ENCODE results near the gene VEZT. TPM values are rescaled to one million over a fixed set of nuclear protein-coding genes. Genes with fewer than 3 reads are reported as not detected.

Gene VEZT
- total RNA-seq, 4 donors from 2014 or later = 60.5 to 110 (median 73.5) TPM

- Histone ChIP-seq H3K36me3 (peaks cover 0 to 61% (median 0%) of the 10 kb centered on the region in 3 donors), H3K9me3 (no peaks in the 10 kb centered on the region), H3K4me3 (no peak overlapping the region), H3K27me3 (no peaks in the 10 kb centered on the region), H3K27ac (no peak overlapping the region), H3K4me1 (no peaks in the 10 kb centered on the region)
- no peak for TF ChIP-seq POLR2A (IDR thresholded peaks at IDR 0.05)
- no peak for TF ChIP-seq CTCF (IDR thresholded peaks at IDR 0.05)
- TF ChIP-seq EP300 (IDR thresholded peaks at IDR 0.05) = no peak
- no peak for DNase-seq (ENCODE audit: low spot score in 2 of 2)
- WGBS, 2 donors = 88 to 89% methylated on average over 6 of the region's 6 CpGs
These were observed 48.6 kb downstream of the VEZT start for GRCh38 chr12:95266254-95266653.

- Histone ChIP-seq H3K4me3 (no peak overlapping the region), H3K36me3 (peaks cover 0 to 51% (median 0%) of the 10 kb centered on the region in 3 donors), H3K9me3 (no peaks in the 10 kb centered on the region), H3K27ac (no peak overlapping the region), H3K27me3 (no peaks in the 10 kb centered on the region), H3K4me1 (no peaks in the 10 kb centered on the region)
- TF ChIP-seq EP300 (IDR thresholded peaks at IDR 0.05) (no peak), CTCF (IDR thresholded peaks at IDR 0.05) (no peak), POLR2A (IDR thresholded peaks at IDR 0.05) (no peak)
- WGBS, 2 donors = 63 to 65% methylated on average over 3 of the region's 3 CpGs
- no peak for DNase-seq (ENCODE audit: low spot score in 2 of 2)
These were observed 52.3 kb downstream of the VEZT start for GRCh38 chr12:95269892-95270291.

GRCh38 chr12:95271465-95271864 is 53.9 kb downstream of the VEZT start:
- H3K4me3 ChIP-seq = no peak overlapping the region
- DNase-seq (ENCODE audit: low spot score in 2 of 2) = no peak
- 87 to 95% methylated on average over 2 of the region's 2 CpGs for WGBS, 2 donors

DNA sequence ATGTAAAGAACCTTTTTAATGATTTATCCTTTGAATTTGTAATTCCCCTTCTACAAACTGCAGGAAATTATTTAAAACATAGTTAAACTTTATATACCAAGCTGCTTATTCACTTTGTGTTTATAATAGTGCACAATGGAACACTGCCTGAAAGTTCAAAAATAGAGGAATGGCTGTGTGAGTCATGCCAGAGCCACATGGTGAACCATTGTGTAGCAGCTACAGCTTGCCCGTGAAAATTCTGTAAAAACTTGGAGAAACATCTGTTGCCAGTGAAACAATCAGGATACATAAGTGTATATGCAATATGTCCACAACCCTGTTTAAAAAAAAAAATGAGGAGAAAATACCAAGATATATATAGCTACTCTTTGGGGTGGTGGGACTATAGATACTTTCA is 59.5 kb downstream of the VEZT start:
- no peak overlapping the region for H3K27ac ChIP-seq
- no peaks in the 10 kb centered on the region for H3K27me3 ChIP-seq
- H3K4me3 ChIP-seq = no peak overlapping the region
- DNase-seq (ENCODE audit: low spot score in 2 of 2) = no peak
- no peaks in the 10 kb centered on the region for H3K4me1 ChIP-seq
- no peak for TF ChIP-seq CTCF (IDR thresholded peaks at IDR 0.05)
- peaks cover 0 to 65% (median 0%) of the 10 kb centered on the region in 3 donors for H3K36me3 ChIP-seq
- WGBS, 2 donors = 35 to 43% methylated on average over 1 of the region's 1 CpG
- no peaks in the 10 kb centered on the region for H3K9me3 ChIP-seq

More at GRCh38 chr12:95271465-95271864, 53.9 kb downstream of the VEZT start:
- TF ChIP-seq CTCF (IDR thresholded peaks at IDR 0.05) (no peak), POLR2A (IDR thresholded peaks at IDR 0.05) (no peak), EP300 (IDR thresholded peaks at IDR 0.05) (no peak)
- Histone ChIP-seq H3K27ac (no peak overlapping the region), H3K36me3 (peaks cover 0 to 61% (median 0%) of the 10 kb centered on the region in 3 donors), H3K4me1 (no peaks in the 10 kb centered on the region), H3K27me3 (no peaks in the 10 kb centered on the region), H3K9me3 (no peaks in the 10 kb centered on the region)

DNA sequence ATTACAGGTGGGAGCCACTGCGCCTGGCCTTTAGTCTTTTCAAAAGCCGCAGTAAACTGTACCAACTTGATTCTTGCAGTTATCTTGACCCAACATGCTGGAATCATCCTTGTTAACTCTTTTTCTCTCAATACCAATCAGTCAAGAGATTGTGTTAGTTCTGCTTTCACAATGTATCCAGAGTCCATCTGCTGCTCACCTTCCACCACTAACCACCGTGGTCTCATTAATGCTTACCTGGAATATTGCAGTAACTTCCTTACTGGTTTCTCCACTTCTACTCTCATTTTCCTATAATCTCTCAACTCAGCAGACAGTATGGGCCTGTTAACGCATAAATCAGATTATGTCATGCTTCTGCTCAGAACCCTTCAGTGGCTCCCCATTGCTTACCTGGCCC is 62.2 kb downstream of the VEZT start:
- no peak for DNase-seq (ENCODE audit: low spot score in 2 of 2)
- H3K4me1 ChIP-seq = no peaks in the 10 kb centered on the region
- no peak overlapping the region for H3K27ac ChIP-seq
- WGBS, 2 donors = 92 to 93% methylated on average over 4 of the region's 4 CpGs
- H3K4me3 ChIP-seq = no peak overlapping the region
- H3K9me3 ChIP-seq = no peaks in the 10 kb centered on the region
- TF ChIP-seq POLR2A (IDR thresholded peaks at IDR 0.05) = no peak
- no peak for TF ChIP-seq EP300 (IDR thresholded peaks at IDR 0.05)
- TF ChIP-seq CTCF (IDR thresholded peaks at IDR 0.05) = no peak
- no peaks in the 10 kb centered on the region for H3K27me3 ChIP-seq
- H3K36me3 ChIP-seq = peaks cover 0 to 80% (median 3%) of the 10 kb centered on the region in 3 donors

All from tibial nerve (tissue), 4 donors.